HS-27A (cell line): ENCODE data around the gene ATP2B2.

Experiments
- DNase-seq: peaks from one replicate; pipeline ENCODE4 v3.0.0-alpha.2; 2012; ENCODE audit warnings: low read depth, missing footprints

Gene ATP2B2

DNA sequence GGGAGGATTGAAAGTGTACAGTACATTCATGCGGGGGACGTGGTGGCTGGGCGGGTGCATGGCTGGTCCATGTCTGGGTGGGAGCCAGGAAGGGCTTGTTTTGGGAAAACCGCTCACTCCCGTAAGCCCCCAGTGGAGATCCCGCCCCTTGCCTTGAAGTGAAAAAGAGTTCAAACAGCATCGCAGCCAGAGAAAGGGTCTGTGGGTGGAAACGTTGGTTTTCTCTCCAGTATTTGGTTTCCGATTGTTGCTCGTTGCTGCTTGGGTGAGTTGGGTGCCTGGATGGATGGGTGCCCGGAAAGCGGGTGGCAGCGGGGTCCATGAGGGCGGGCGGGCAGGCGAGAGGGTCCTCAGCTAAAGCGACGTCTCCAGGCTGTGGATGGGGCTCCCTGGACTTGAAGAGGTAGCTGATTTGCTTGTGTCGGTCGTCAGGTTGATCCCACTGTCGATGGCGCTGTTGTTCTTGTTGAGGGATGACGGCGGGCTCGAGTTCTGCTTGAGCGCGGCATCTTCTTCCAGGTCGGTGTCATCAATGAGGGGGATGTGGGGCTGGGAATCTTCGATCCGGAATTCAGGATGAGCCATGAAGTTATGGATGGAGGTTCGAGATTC is 176.8 kb downstream of the ATP2B2 start:
- DNase-seq = no peak

DNA sequence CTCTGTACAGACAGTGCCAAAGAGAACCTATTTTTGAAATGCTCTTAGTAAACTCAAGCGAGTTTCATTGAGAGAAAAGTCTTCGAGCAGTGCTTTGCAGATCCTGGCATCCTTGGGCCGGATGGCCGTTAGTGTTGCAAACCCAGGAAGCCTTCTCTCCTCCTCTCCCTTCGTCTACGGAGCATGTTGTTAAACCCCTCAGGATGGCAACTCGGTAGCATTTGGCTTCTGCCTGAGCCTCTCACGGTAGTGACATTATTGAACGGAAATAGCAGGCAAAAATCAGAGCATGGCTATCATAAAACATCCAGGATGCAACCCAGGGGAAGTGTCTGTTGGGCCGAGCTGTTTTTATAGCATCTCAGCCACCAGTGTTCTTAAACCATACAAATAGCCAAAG is 177.8 kb downstream of the ATP2B2 start:
- DNase-seq = no peak

DNA sequence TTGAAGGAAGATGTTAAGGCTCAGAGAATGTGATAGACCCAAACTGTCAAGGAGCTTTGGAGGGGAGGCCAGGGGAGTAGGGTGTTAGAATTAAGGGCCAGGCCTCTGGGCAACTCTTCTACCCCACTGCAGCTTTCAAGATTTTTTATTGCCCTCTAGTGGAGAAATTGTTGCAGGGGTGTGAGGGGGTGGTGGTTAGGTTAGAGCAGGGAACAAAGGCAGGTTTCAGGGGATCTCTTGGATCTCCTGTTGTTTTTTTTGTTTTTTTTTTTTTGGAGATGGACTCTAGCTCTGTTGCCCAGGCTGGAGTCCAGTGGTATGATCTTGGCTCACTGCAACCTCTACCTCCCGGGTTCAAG is 183.1 kb downstream of the ATP2B2 start:
- no peak for DNase-seq

DNA sequence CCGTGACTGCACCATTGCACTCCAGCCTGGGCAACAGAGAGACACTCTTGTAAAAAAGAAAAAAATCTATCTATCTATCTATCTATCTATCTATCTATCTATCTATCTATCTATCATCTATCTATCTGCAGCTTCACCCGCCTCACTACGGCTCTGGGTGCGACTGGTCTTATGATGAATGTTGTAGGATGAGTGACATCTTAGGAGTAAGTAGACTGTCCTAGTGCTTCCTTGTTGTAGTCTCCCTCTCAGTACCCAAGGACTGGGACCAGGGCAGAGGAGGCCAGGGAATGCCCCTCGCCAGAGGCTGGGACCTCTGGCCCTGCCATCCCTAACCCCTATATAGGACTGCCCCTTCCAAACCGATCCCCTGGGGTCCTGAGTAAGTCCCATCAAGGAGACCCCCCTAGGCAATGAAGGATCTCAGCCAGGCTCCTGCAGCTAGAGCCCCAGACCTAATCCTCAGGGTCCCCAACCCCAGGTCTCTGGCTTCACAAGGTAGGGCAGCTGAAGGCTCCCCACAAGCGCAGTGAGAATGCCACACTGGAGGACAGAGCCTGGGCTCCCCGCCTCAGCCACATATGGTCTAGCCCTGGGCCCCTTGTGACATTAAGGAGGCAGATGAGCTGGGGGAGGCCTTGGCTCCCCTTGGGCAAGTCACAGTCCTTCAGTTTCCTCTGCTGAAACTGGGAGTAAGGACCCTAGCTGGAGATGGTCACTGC is 183.6 kb downstream of the ATP2B2 start:
- no peak for DNase-seq

DNA sequence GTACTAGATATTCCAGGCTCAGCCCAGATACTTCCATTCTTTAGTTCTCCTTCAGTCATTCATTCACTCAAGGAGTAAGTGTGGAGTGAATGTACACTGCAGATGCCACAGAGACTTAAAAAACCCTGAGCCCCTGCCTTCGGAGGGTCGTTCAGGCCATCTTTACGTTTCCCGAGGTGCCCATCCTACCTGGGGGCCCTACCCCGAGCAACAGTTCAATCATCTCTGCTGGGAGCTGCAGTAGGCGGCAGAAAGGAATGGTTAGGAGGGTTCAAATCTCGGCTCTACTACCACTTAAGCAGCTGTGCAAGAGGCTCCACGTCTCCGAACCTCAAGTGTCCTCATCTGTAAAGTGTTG is 185.1 kb downstream of the ATP2B2 start:
- DNase-seq = no peak

DNA sequence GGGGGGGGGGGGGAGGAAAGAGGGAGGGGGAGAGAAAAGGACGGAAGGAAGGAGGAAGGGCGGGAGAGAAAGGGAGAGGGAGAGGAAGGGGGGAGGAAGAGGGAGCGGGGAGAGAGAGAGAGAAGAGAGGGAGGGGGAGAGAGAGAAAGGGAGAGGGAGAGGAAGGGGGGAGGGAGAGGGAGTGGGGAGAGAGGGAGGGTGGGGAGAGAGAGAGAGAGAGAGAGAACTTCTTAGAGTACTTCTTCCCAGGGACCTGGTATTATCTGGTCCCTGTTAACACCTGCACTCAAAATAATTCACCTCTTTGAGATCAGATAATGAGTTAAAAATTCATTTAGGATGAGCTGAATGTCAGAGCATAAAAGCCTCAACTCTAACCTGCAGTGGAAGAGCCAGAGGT is 185.6 kb downstream of the ATP2B2 start:
- DNase-seq = no peak

DNA sequence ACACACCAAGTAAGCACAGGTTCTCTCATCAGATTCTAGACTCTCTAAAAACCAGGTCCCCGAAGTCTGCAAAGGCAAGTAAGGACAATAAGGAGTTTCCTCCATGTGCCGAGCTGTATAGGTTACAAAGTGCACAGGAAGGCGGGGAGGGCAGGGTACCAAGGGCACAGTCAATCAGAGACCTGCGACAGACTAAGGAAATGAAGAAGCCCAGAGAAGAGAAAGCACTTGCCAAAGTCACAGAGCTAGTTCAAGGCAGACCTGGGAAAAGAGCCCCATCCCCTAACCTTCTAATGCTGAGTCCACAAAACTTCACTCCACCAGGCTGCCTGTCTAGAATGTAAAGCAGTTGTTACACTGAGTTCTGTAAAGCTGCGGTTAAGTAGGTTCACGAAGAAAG is 186.1 kb downstream of the ATP2B2 start:
- DNase-seq = no peak

DNA sequence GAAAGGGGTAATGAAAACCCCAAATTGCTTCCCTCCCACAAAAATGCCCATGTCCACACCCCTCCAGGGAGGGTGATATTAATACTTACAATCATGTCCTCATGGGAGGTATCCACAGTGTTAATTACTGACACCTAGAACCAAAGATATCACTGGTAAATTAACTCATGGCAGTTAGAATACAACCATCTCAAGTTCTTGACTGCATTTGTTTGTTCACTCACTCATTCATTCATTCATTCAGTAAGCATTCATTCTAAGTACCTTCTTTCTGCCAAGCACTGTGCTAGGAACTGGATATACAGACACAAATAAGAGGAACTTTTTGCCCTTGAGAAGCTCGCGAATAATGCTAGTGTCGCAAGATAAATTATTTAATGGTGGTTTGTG is 187.4 kb downstream of the ATP2B2 start:
- DNase-seq = no peak

DNA sequence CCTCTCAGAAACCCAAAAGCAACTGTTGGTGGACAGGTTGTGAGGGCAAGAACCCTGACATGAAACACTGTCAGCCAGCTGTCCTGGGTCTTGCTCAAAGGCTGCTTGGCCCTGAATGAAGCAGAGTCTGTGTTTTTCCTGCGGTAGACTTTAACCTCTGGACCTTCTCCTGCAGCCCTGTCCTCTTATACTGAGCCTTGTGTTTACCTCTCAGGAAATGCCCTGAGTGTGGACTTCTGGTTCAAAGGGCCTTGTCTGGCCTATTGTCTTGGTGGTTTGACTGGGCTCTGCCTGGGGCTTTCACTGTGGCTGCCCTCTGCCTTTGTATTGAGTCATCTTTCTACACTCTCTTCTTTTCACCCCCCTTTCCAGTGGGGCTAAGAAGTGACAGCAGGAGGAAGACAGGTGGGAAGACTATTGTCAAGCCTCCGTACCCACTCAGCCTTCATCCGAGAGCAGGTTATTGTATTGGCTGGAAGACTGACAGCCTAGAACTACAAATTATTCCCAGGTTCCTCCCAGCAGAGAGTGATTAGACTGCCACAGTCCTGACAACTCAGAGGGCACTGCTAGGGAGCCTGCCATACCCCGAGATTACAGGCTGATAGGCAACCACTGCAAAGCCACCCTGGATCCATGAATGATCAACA is 187.9 kb downstream of the ATP2B2 start:
- DNase-seq = no peak

DNA sequence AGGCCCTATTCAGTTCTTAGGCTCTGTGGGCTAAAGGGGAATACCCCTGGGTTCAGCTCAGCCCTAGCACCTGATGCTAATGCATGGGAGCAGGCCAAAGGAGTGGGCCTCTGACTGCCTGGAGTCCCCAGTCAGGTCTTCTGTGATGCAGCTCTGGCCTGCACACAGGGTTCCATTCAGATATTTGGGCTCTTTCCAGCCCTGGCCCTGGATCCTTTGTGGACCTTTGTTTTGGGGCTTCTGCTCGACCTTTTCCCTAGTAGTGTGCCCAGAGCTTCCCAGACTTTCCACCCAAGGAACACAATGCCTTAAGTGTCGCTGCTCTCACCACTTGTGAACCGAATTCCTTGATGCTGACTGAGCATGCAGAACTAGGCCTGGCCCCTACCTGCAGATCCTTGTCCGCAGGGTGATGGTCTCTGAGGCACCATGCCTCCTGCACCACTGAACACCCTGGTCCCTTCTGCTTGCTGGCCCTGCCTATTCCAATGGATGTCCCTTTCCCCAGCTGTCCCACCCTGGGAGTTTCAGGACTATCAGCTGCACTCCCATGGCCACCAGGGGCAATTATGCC is 189.5 kb downstream of the ATP2B2 start:
- no peak for DNase-seq

DNA sequence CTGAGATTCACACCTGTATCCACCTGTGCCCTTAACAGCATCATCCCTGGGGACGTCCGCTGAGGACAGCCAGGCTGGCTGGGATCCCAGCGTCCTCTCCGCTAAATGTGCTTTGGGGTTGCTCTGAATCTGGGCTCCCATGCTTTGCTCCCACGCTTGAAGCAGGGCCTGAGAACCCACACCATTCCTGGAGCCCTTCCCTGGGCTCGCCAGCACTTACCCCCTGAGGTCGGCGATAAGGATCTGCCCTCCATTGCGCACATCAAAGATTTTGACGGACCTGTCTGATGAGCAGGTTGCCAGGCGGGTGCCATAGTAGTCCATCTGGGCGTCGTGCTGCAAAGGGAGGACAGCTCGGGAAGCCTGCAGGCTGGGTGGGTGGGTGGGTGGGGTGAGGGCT is 190.3 kb downstream of the ATP2B2 start:
- no peak for DNase-seq

DNA sequence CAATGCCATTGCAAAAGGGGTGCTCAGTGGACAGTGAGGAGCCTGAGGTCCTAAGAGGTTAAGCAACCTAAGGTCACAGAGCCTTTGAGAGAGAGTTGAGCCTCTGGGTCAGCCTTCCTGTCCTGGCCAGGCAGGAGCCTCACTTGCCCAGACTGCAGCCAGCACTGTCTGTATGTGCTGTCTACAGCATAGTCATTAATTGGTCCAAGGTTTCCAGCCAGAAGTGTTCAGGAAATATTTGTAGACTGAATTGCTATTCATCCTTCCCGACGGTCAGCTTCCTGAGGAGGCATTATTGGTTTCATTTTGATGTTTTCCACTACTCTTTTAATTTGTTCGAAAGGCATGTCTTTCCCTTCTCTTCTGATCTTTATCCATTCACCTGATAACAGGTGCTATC is 192.5 kb downstream of the ATP2B2 start:
- DNase-seq = no peak

DNA sequence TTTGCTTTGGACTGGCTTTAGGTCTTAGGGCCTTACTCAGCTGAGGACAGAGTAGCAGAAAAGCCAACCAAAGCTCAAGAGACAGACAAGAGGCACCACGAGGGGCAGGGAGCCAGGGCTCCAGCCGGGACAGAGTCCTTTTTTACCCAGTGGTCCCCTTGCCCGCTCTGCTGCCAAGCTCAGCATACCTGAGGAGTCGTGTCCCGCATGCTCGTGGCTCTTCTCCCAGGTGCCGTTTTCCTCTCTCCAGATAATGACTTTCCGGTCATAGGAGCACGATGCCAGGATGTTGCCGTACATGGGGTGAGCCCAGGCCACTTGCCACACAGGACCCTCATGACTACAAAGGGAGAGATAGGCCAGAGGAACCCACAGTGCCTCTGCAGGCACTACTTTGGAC is 193.0 kb downstream of the ATP2B2 start:
- DNase-seq = no peak

DNA sequence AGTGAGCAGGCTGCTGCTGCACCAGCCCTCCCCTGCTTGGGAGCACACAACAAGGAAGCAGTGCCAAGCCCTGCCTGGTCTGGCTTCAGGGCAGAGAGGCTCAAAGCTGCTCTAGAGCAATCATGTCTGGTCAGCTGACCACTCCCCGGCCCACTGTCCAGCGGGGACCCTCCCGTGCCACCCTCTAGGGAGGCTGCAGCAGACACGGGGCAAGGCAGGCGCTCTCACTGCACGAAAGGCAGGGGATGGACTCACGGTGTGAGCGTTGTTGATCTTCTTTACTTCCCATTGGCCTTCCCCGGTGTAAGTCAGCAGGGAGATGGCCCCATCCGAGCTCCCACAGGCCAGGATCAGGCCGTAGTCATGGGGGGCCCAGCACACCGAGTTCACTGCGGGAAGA is 193.7 kb downstream of the ATP2B2 start:
- DNase-seq = no peak

DNA sequence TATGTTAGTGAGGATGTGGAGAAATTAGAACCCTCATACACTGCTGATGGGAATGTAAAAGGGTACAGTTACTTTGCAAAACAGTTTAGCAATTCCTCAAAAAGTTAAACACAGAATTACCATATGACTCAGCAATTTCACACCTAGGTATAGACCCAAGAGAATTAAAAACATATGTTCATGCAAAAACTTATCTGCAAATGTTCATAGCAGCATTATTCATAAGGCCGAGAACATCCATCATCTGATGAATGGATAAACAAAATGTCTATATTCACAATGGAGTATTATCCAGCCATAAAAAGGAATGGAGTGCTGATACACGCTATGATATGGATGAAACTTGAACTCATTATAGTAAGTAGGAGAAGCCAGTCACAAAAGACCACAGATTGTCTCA is 194.8 kb downstream of the ATP2B2 start:
- no peak for DNase-seq

DNA sequence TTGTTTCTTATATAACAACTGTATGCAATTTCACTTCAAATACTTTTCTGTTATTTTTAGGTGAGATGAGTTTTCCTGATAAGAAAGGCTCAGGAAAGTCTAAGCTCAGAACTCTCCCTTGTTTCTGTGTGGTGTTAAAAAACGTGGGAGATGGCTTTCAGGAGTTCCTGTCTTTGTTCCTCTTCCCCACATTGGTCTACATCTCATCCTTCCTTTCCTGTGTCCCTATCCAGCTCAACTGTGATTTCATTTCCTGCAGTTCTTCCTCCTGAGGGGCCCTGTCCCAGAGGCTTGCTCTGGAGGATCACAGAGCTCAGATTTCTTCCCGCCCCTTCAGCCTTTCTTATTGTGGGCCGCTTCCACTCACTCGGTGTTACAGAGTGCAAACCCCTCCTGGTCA is 195.7 kb downstream of the ATP2B2 start:
- no peak for DNase-seq

DNA sequence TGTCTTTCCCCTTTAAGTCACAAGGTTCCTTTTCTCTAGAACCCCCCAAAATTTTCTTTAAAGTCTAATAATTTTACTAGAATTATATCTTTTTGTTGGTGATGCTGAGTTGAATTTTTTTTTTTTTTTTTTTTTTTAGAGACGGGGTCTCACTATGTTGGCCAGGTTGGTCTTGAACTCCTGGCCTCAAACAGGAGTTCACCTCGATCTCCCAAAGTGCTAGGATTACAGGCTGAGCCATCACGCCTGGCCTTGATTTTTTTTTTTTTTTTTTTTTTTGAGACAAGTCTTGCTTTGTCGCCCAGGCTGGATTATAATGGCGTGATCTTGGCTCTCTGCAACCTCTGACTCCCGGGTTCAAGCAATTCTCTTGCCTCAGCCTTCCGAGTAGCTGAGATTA is 196.7 kb downstream of the ATP2B2 start:
- DNase-seq = no peak

DNA sequence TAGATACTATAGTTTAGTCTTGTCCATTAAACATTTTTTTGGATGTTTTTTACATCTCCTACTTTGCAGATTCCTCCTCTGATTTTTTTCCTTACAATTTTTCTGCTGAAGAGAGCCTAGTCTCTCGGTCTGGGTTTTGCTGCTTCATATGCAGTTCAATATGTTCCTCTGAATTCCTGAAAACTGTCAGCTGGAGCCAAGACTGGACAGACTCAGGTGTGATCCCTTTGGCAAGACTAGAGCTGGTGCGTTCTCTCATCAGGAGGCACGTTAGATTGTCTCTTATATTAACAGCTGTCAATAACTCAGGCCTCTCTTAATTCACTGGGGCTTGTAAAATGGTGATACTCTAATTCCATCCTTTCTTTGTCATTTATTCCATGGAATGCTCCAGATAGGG is 199.2 kb downstream of the ATP2B2 start:
- no peak for DNase-seq

DNA sequence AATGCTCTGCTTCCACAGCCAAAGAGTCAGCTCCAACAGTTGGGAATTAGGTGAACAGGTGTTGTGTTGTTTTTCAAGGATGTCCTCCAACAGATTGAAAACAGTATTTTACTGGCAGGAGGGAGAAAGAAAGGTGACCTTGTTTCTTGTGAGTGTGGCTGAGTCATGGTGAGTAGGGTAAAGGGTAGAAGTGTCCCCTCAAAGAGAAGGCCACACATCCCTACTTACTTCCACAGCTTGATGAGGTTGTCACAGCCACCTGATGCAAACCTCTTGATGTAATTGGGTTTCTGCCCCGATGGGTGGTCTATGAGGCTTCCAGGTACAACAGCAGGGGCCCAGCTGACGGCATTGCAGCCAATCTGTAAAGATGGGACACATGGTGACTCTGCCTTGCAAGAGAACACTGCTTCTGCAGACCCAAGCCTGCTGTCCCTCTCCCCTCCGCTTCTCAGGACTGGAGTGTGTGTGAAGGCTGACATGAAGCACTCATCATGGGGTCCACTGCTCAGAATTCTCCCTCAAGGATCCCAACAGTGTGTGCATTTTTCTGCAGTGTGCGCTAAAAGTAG is 200.0 kb downstream of the ATP2B2 start:
- DNase-seq = no peak

DNA sequence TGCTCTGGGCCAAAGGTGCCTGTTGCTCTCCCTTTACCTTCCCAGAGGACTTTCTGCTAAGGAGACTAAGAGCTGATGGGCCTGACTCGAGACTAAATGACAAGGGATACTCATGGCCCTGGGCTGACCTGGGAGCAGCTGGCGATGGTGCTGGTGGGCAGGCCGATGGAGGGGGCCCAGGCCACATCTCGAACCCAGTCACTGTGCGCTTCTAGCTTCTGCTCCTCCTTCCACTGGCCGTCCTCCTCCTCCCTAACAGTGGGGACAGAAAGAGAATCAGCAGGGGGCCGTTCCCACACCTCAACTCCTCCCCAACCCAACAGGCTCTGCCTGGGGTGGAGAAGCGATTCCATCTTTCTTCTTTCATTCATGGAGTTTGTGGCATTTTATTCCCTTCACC is 200.5 kb downstream of the ATP2B2 start:
- no peak for DNase-seq

DNA sequence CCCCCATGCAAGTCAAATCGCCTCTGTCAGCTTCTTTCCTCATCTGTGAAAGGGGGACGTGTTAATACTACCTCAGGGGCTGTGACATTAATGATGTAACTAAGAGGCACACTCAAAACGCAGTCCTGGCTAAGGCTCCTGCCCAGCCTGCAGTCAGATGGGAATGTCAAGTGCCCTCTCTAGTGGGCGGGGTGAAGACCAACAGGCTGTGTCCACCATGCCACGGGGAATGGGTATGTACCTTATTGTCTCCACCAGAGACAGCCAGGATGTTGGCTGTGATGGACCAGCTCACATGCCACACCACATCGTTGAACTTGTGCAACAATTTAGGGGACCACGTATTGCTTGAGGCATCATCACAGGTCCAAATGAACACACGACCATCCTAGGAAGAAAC is 201.6 kb downstream of the ATP2B2 start:
- no peak for DNase-seq

DNA sequence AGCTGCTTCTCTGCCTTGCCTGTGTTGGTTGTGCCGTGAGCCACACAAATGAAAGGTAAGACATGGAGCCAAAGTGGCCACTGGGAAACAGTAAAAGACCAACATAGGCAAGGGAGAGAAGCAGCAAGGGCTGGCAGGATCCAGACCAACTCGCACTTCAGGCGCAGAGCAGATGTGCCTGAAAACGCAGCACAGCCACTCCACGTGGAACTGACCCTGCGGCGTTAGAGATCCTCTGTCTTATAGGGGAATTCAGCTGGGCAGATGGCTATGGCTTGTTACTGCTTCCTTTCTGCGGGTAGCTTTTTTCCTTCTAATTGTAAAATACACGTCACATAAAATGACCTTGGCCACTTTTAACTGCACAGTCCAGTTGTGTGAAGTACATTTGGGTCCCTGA is 202.3 kb downstream of the ATP2B2 start:
- DNase-seq = no peak

DNA sequence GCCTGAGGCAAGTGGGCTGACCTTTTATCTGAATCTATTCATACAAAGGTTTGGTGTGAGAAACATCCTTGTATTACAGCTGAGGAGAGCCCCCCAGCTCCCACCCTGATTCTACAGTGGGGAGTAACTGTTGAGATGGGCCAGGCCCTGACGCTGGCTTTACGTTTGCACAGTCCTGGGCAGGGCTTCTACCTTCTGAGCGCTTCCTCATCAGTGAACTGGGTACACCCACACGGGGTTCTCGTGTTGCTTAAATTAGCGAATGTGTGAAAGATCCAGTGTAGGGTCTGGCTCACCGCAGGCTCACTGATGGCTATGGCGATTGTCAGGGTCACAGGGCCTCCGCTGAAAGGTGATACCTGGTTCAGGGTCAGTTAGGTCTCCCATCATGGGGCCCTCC is 205.3 kb downstream of the ATP2B2 start:
- DNase-seq = no peak
